GM19455 (cell line): ENCODE measurements around the gene GPR31.
"Not testable (repeated sequence)": the region's sequence is repeated elsewhere in the genome, so short reads cannot be mapped to it uniquely, and the experiment has no call there.

Experiments
- ATAC-seq: cut with Tn5 transposase; IDR thresholded peaks from one replicate; pipeline ENCODE4 v1.9.1; 2021; ENCODE audit not compliant: unreplicated experiment

The GPR31 gene

GRCh38 chr6:167167699-167168098, 9.9 kb upstream of the GPR31 start:
- ATAC-seq, result not testable (repeated sequence)

GRCh38 chr6:167165858-167166471, 8.2 kb upstream of the GPR31 start:
- no peak for ATAC-seq

GRCh38 chr6:167164261-167164660, 6.5 kb upstream of the GPR31 start:
- no peak for ATAC-seq

- no peak for ATAC-seq
Measured at GRCh38 chr6:167163476-167164011, 5.8 kb upstream of the GPR31 start.

- ATAC-seq, result no peak
Measured at GRCh38 chr6:167162591-167162990, 4.8 kb upstream of the GPR31 start.

GRCh38 chr6:167161851-167162467, 4.2 kb upstream of the GPR31 start:
- ATAC-seq, result no peak

- ATAC-seq, result no peak
Measured at GRCh38 chr6:167157414-167157813, 366 bp downstream of the GPR31 start.

- ATAC-seq, result no peak
Measured at GRCh38 chr6:167154895-167155294, 2.9 kb downstream of the GPR31 start.

GRCh38 chr6:167154291-167154690, 3.5 kb downstream of the GPR31 start:
- ATAC-seq, result no peak

- peak; percentile 60 for ATAC-seq
Measured at GRCh38 chr6:167153521-167153959, 4.2 kb downstream of the GPR31 start.

- peak; percentile 51 for ATAC-seq
Measured at GRCh38 chr6:167152862-167153261, 4.9 kb downstream of the GPR31 start.

- ATAC-seq, result no peak
Measured at GRCh38 chr6:167151648-167152047, 6.1 kb downstream of the GPR31 start.

- peak; percentile 54 for ATAC-seq
Measured at GRCh38 chr6:167150941-167151549, 6.7 kb downstream of the GPR31 start.

- no peak for ATAC-seq
Measured at GRCh38 chr6:167148997-167149396, 8.8 kb downstream of the GPR31 start.

GRCh38 chr6:167148021-167148420, 9.8 kb downstream of the GPR31 start:
- ATAC-seq, result no peak

GRCh38 chr6:167146977-167147376, 10.8 kb downstream of the GPR31 start:
- ATAC-seq, result no peak

GRCh38 chr6:167146135-167146534, 11.6 kb downstream of the GPR31 start:
- ATAC-seq, result no peak

GRCh38 chr6:167145461-167145860, 12.3 kb downstream of the GPR31 start:
- no peak for ATAC-seq

- ATAC-seq, result no peak
Measured at GRCh38 chr6:167143041-167143440, 14.7 kb downstream of the GPR31 start.

- no peak for ATAC-seq
Measured at GRCh38 chr6:167142433-167142761, 15.4 kb downstream of the GPR31 start.

- peak; percentile 75 for ATAC-seq
Measured at GRCh38 chr6:167141667-167142432, 15.9 kb downstream of the GPR31 start.
